OCI-M1 (cell line): ENCODE measurements around the gene HAVCR1.

ENCODE experiments used
- DNase-seq: peaks from one replicate; lab custom pipeline; 2025; lab: John Stamatoyannopoulos, UW

HAVCR1 gene

GRCh38 chr5:156991714-156992113, 67.2 kb downstream of the HAVCR1 start:
- DNase-seq = no peak

- no peak for DNase-seq
Measured at GRCh38 chr5:156984064-156984463, 74.9 kb downstream of the HAVCR1 start.

GRCh38 chr5:156981481-156981880, 77.4 kb downstream of the HAVCR1 start:
- peak; percentile 68 for DNase-seq
